HG03558 (cell line): ENCODE results near the gene NOXA1.
"Not testable (repeated sequence)": the region's sequence is repeated elsewhere in the genome, so short reads cannot be mapped to it uniquely, and the experiment has no call there.

Experiments
- ATAC-seq: cut with Tn5 transposase; IDR thresholded peaks from one replicate; pipeline ENCODE4 v1.9.1; 2021; ENCODE audit warnings: moderate number of reproducible peaks; ENCODE audit not compliant: unreplicated experiment; ENCODE audit errors: extremely low read depth

Gene NOXA1

GRCh38 chr9:137460363-137461315 lies 37.4 kb downstream of the NOXA1 start:
- no peak for ATAC-seq

- no peak for ATAC-seq
Observed at GRCh38 chr9:137461316-137461662, 38.1 kb downstream of the NOXA1 start.

- no peak for ATAC-seq
Observed at GRCh38 chr9:137461663-137462395, 38.6 kb downstream of the NOXA1 start.

- ATAC-seq = no peak
Observed at GRCh38 chr9:137462396-137462985, 39.3 kb downstream of the NOXA1 start.

GRCh38 chr9:137462986-137463930 lies 40.1 kb downstream of the NOXA1 start:
- ATAC-seq = no peak

- no peak for ATAC-seq
Observed at GRCh38 chr9:137463931-137464290, 40.7 kb downstream of the NOXA1 start.

- no peak for ATAC-seq
Observed at GRCh38 chr9:137464291-137464999, 41.3 kb downstream of the NOXA1 start.

- no peak for ATAC-seq
Observed at GRCh38 chr9:137465000-137465719, 42.0 kb downstream of the NOXA1 start.

GRCh38 chr9:137465720-137466388 lies 42.7 kb downstream of the NOXA1 start:
- ATAC-seq = no peak

- ATAC-seq = not testable (repeated sequence)
Observed at GRCh38 chr9:137466389-137467085, 43.3 kb downstream of the NOXA1 start.

- no peak for ATAC-seq
Observed at GRCh38 chr9:137467161-137467581, 44.0 kb downstream of the NOXA1 start.

GRCh38 chr9:137467896-137468295 lies 44.7 kb downstream of the NOXA1 start:
- no peak for ATAC-seq

- ATAC-seq = no peak
Observed at GRCh38 chr9:137470785-137471184, 47.6 kb downstream of the NOXA1 start.

- ATAC-seq = no peak
Observed at GRCh38 chr9:137474271-137474670, 51.1 kb downstream of the NOXA1 start.

GRCh38 chr9:137475666-137476065 lies 52.5 kb downstream of the NOXA1 start:
- no peak for ATAC-seq

- no peak for ATAC-seq
Observed at GRCh38 chr9:137476856-137477255, 53.7 kb downstream of the NOXA1 start.

- no peak for ATAC-seq
Observed at GRCh38 chr9:137477778-137478612, 54.8 kb downstream of the NOXA1 start.
